Chondrocyte (in vitro differentiated cells): Measurements from ENCODE around the gene ACSM4. TPM values are rescaled to one million over a fixed set of nuclear protein-coding genes. Genes with fewer than 3 reads are reported as not detected.

Source experiments
- DNase-seq: peaks from one replicate; pipeline ENCODE4 v3.0.0; 2021; ENCODE audit warnings: mixed read lengths, low spot score
- H3K27ac Mint-ChIP-seq: one replicate; pipeline ENCODE4 v1.8.0; 2021; ENCODE audit warnings: mild to moderate bottlenecking, moderate library complexity, mixed read lengths; ENCODE audit not compliant: unreplicated experiment
- H3K27me3 Mint-ChIP-seq: 2 replicates; pipeline ENCODE4 v1.8.0; 2021; ENCODE audit warnings: low read depth, mixed read lengths
- H3K36me3 Mint-ChIP-seq: 2 replicates; pipeline ENCODE4 v1.8.0; 2021; ENCODE audit warnings: low read depth, mixed read lengths
- H3K4me1 Mint-ChIP-seq: 2 replicates; pipeline ENCODE4 v1.8.0; 2021; ENCODE audit warnings: low read depth, mild to moderate bottlenecking, mixed read lengths
- H3K4me3 Mint-ChIP-seq: one replicate; pipeline ENCODE4 v1.8.0; 2021; ENCODE audit warnings: mild to moderate bottlenecking, moderate library complexity, mixed read lengths; ENCODE audit not compliant: unreplicated experiment
- H3K9me3 Mint-ChIP-seq: 2 replicates; pipeline ENCODE4 v1.8.0; 2021; ENCODE audit warnings: low read depth, mixed read lengths
- total RNA-seq: library from RNA; stranded (reverse); gene quantifications from 3 replicates; pipeline ENCODE4 v1.2.1, GENCODE V29; 2021
- TF ChIP-seq, protein P1 (sequence below): fragments of 200-600 bp; sonication (generic); IDR thresholded peaks from 2 replicates; pipeline ENCODE4 v1.5.0; 2021; ENCODE audit warnings: antibody characterized with exemption, mild to moderate bottlenecking, moderate library complexity

ACSM4 gene
- total RNA-seq, 1 donor from 2014 or later = not detected

GRCh38 chr12:7293670-7294069, 10.2 kb upstream of the ACSM4 start:
- H3K9me3 Mint-ChIP-seq = peaks cover 7% of the 10 kb centered on the region
- TF ChIP-seq, protein P1, sequence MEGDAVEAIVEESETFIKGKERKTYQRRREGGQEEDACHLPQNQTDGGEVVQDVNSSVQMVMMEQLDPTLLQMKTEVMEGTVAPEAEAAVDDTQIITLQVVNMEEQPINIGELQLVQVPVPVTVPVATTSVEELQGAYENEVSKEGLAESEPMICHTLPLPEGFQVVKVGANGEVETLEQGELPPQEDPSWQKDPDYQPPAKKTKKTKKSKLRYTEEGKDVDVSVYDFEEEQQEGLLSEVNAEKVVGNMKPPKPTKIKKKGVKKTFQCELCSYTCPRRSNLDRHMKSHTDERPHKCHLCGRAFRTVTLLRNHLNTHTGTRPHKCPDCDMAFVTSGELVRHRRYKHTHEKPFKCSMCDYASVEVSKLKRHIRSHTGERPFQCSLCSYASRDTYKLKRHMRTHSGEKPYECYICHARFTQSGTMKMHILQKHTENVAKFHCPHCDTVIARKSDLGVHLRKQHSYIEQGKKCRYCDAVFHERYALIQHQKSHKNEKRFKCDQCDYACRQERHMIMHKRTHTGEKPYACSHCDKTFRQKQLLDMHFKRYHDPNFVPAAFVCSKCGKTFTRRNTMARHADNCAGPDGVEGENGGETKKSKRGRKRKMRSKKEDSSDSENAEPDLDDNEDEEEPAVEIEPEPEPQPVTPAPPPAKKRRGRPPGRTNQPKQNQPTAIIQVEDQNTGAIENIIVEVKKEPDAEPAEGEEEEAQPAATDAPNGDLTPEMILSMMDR = no peak
- H3K27ac Mint-ChIP-seq = no peak overlapping the region
- no peaks in the 10 kb centered on the region for H3K36me3 Mint-ChIP-seq
- no peak for DNase-seq
- H3K27me3 Mint-ChIP-seq = peaks cover 14% of the 10 kb centered on the region
- no peak overlapping the region for H3K4me3 Mint-ChIP-seq
- H3K4me1 Mint-ChIP-seq = no peaks in the 10 kb centered on the region

GRCh38 chr12:7295529-7295928, 8.3 kb upstream of the ACSM4 start:
- no peak overlapping the region for H3K27ac Mint-ChIP-seq
- H3K9me3 Mint-ChIP-seq = peaks cover under 1% of the 10 kb centered on the region
- H3K4me3 Mint-ChIP-seq = no peak overlapping the region
- no peak for DNase-seq
- TF ChIP-seq, protein P1 = no peak
- no peaks in the 10 kb centered on the region for H3K36me3 Mint-ChIP-seq
- H3K4me1 Mint-ChIP-seq = no peaks in the 10 kb centered on the region
- peaks cover 14% of the 10 kb centered on the region for H3K27me3 Mint-ChIP-seq

- Mint-ChIP-seq H3K27me3 (peaks cover 14% of the 10 kb centered on the region), H3K36me3 (no peaks in the 10 kb centered on the region), H3K4me1 (no peaks in the 10 kb centered on the region), H3K9me3 (no peaks in the 10 kb centered on the region), H3K4me3 (no peak overlapping the region), H3K27ac (no peak overlapping the region)
- TF ChIP-seq, protein P1 = no peak
- no peak for DNase-seq
These were observed 6.0 kb upstream of the ACSM4 start for GRCh38 chr12:7297865-7298264.

DNA sequence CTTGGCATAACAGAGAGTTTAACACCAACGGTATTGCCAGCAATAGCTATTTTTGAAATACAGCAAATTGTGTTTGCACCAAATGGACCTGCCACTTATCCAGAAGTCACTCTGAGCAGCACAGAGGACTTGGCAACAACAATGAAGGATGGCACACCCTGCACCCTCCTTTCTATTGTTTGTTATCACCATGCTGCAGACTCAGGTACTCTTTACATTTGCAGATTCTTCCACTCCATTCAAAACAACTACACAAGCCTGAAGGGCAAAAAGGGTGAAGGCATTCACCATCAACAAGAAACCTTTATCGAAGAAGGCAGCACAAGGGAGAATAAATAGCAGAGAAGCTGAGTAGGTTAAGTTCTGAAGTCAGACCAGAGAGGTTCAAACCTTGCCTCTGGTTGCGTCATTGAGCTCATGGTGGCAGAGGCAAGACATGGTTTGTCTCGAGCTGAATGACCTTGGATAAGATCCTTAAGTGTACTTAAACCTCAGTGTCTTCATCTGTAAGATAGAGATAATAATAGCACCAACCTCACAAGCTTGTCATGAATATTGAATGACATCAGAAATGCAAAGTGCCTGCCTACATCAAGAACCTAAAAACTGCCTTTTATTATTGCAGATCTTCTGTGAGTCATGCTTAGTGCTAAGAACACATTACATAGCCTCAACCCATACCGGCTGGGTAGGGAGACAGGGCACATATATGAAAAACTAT, 1.4 kb upstream of the ACSM4 start:
- Mint-ChIP-seq H3K27ac (no peak overlapping the region), H3K4me1 (no peaks in the 10 kb centered on the region), H3K4me3 (no peak overlapping the region), H3K27me3 (peaks cover 9% of the 10 kb centered on the region), H3K9me3 (no peaks in the 10 kb centered on the region), H3K36me3 (no peaks in the 10 kb centered on the region)
- no peak for DNase-seq
- TF ChIP-seq, protein P1 = no peak

GRCh38 chr12:7303230-7303629, 642 bp upstream of the ACSM4 start:
- H3K9me3 Mint-ChIP-seq = no peaks in the 10 kb centered on the region
- TF ChIP-seq, protein P1 = no peak
- no peaks in the 10 kb centered on the region for H3K4me1 Mint-ChIP-seq
- H3K4me3 Mint-ChIP-seq = no peak overlapping the region
- H3K36me3 Mint-ChIP-seq = no peaks in the 10 kb centered on the region
- H3K27ac Mint-ChIP-seq = no peak overlapping the region
- DNase-seq = no peak
- peaks cover 5% of the 10 kb centered on the region for H3K27me3 Mint-ChIP-seq
